ENCODE data around the gene NOC4L.
A peak's percentile ranks its signal among the peaks of the same experiment; 100 is the strongest.
"Not testable (repeated sequence)": the region's sequence is repeated elsewhere in the genome, so short reads cannot be mapped to it uniquely, and the experiment has no call there.

Gene NOC4L

DNA sequence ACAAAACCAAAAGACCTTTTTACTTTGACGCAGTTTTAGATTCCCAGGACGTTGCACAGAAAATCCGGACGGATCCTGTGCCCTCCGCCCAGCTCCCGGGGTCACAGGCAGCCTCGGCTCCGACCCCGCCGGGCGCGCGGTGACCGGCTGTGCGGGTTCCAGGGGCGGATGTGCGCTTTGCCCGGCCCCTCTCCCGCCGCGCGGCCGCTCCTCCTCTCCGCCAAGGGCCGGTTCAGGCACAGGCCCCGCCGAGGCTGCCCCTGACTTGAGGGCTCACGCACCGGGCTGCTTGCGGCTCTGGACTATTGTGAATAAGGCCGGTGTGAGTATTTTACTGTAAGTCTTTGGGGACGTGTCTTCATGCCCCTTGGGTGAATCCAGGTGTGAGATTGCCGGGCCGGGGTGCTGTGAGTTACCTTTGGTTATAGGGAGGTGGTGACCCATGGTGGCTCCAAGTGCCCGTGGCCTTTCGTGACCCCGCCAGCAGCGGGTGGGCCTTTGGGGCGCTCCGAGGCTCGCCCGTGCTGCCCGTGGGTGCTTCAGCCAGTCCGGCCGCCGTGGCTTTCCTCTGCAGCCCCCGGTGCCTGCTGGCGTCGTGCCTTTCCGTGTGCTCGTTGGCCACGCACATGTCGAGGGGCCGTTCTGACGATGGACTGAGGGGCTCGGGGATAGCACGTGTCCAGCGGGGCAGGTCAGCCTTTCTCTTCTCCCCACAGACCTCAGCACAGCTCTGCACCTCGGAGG is 45.9 kb downstream of the NOC4L start:
- TF ChIP-seq CTCF (IDR thresholded peaks at IDR 0.05; ENCODE audit: low read depth, low read length, missing control alignments): no peak
- H3K4me3 ChIP-seq (ENCODE audit: low read depth, low read length): peak overlapping the region; percentile 55
- no peak for DNase-seq (ENCODE audit: low read depth)

GRCh38 chr12:132190834-132191500 is 46.7 kb downstream of the NOC4L start:
- TF ChIP-seq CTCF (IDR thresholded peaks at IDR 0.05; ENCODE audit: low read depth, low read length, missing control alignments): no peak

GRCh38 chr12:132191715-132192553 is 47.7 kb downstream of the NOC4L start:
- H3K4me3 ChIP-seq (ENCODE audit: low read depth, low read length): no peak overlapping the region
- TF ChIP-seq CTCF (IDR thresholded peaks at IDR 0.05; ENCODE audit: low read depth, low read length, missing control alignments): no peak
- no peak for DNase-seq (ENCODE audit: low read depth)

More at GRCh38 chr12:132190834-132191500, 46.7 kb downstream of the NOC4L start:
- DNase-seq (ENCODE audit: low read depth): no peak
- no peak overlapping the region for H3K4me3 ChIP-seq (ENCODE audit: low read depth, low read length)

DNA sequence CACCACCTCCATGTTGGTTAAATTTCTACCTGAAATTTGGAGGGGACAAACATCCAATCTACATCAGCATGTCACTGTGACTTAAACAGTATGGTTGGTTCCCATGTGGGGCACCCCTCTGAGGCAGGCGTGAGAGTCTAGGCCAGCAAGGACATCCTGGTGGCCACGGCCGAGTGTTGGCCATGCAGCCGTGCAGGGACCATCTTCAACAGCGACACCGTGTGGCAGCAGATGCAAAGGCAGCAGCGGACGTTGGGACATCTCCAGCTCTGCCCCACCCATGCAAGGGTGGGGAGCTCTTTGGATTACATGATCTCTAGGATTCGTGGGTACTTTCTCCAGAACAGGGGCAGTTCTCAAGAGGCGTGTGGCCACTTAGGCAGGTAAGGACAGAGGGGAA is 49.8 kb downstream of the NOC4L start:
- H3K4me3 ChIP-seq (ENCODE audit: low read depth, low read length): no peak overlapping the region
- no peak for DNase-seq (ENCODE audit: low read depth)
- peak; percentile 46 for TF ChIP-seq CTCF (IDR thresholded peaks at IDR 0.05; ENCODE audit: low read depth, low read length, missing control alignments)

- DNase-seq (ENCODE audit: low read depth): no peak
- no peak overlapping the region for H3K4me3 ChIP-seq (ENCODE audit: low read depth, low read length)
- no peak for TF ChIP-seq CTCF (IDR thresholded peaks at IDR 0.05; ENCODE audit: low read depth, low read length, missing control alignments)
Observed at GRCh38 chr12:132194556-132194955, 50.3 kb downstream of the NOC4L start.

- H3K4me3 ChIP-seq (ENCODE audit: low read depth, low read length); DNase-seq (ENCODE audit: low read depth): not testable (repeated sequence)
Observed at GRCh38 chr12:132195242-132195641, 51.0 kb downstream of the NOC4L start.

All from GM12864 (cell line).